NCI-H524 treated with DMSO at 0.1 percent for 48 hours (cell line): ENCODE data around the gene TEX50.
"Not testable (repeated sequence)": the region's sequence is repeated elsewhere in the genome, so short reads cannot be mapped to it uniquely, and the experiment has no call there.

ENCODE experiments used
- DNase-seq: peaks from one replicate; lab custom pipeline; 2025; lab: John Stamatoyannopoulos, UW

TEX50 gene, protein sequence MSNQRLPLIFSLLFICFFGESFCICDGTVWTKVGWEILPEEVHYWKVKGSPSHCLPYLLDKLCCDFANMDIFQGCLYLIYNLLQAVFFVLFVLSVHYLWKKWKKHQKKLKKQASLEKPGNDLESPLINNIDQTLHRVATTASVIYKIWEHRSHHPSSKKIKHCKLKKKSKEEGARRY

GRCh38 chr1:173635116-173635515, at the start of gene TEX50:
TSS of gene TEX50 (plus strand) at chr1:173635338. CDS start at chr1:173635522, 184 bp downstream.
- DNase-seq = no peak

DNA sequence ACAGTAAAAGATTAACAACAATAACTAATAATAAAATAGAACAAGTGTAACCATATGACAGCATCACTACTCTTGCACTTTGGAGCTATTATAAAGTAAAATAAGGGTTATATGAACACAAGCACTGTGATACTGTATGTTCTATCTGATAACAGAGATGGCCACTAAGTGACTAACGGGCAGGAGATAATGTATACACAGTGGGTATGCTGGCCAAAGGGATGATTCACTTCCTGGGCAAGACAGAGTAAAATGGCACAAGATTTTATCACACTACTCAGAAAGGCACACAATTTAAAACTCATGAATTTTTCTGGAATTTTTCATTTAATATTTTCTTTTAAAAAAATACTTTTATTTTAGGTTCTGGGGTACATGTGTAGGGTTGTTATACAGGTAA, 44.6 kb upstream of the TEX50 start:
- no peak for DNase-seq

DNA sequence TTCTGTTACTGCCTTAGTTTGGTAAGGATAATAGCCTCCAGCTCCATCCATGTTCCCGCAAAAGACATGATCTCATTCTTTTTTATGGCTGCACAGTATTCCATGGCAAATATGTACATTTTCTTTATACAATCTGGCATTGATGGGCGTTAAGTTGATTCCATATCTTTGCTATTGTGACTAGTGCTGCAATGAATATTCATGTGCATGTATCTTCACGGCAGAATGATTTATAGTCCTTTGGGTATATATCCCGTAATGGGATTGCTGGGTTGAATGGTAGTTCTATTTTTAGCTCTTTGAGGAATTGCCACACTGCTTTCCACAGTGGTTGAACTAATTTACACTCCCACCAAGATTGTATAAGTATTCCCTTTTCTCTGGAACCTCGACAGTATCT, 44.0 kb upstream of the TEX50 start:
- not testable (repeated sequence) for DNase-seq

GRCh38 chr1:173596097-173596825, 38.9 kb upstream of the TEX50 start:
- no peak for DNase-seq

- no peak for DNase-seq
Observed at GRCh38 chr1:173601588-173601987, 33.5 kb upstream of the TEX50 start.

DNA sequence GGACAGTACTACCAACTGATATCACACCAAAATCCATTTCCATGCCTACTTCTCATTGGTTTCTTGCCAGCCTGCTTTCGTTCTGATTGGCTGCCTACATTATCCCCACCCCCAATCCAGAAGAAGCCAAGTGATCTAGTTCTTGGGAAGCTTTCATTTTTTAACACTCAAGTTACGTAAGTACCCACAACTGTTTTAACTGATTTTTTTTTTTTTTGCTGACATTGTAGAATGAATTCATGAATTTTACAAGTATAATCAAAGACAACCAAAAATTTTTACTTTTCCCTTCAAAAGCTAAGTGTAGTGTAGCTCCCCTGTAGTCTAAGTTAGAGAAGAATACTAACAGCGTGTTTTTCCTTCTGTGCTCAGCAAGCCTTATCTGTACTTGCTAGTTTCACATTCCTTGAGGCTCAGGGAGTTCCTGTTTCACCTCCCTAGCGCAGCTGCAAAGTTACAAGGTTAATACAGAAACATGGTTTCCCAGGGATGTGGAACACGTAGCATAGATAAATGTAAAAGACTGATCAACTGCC, 32.0 kb upstream of the TEX50 start, which contains the start of gene SLC9C2:
Gene SLC9C2, minus strand, starts transcription at position 17 of the 536 bp plus-strand sequence. CDS start 1,296 bp downstream, outside the sequence.
- DNase-seq = no peak

DNA sequence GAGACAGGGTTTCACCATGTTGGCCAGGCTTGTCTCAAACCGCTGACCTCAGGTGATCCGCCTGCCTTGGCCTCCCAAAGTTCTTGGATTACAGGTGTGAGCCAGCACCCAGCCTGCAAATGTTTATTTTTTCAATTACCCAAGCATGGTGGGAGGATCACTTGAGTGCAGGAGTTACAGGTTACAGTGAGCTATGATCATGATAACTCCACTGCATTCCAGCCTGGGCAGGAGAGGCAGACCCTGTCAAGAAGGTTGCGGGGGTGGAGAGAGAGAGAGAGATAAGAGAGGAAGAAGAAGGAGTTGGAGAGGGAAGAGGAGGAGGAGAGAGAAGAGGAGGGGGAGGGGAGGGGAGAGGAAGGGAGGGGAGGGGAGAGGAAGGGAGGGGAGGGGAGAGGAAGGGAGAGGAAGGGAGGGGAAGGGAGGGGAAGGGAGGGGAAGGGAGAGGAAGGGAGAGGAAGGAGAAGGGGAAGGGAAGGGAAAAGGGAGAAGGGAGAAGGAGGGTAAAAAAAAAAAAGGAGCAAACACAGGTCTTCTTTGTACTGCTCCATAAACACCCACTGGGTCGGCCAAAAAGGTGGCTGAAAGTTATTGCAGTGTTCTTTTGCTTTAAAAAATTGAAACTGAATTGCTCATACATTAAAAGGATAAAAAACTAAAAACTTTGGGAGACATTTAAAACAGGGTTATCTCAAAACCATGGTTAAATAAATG, 26.5 kb upstream of the TEX50 start:
- DNase-seq = no peak

DNA sequence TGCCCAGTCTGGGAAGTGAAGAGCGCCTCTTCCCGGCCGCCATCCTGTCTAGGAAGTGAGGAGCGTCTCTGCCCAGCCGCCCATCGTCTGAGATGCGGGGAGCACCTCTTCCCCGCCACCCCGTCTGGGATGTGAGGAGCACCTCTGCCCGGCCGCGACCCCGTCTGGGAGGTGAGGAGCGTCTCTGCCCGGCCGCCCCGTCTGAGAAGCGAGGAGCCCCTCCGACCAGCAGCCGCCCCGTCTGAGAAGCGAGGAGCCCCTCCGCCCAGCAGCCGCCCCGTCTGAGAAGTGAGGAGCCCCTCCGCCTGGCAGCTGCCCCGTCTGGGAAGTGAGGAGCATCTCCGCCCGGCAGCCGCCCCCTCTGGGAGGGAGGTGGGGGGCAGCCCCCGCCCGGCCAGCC, 22.1 kb upstream of the TEX50 start:
- DNase-seq = not testable (repeated sequence)

DNA sequence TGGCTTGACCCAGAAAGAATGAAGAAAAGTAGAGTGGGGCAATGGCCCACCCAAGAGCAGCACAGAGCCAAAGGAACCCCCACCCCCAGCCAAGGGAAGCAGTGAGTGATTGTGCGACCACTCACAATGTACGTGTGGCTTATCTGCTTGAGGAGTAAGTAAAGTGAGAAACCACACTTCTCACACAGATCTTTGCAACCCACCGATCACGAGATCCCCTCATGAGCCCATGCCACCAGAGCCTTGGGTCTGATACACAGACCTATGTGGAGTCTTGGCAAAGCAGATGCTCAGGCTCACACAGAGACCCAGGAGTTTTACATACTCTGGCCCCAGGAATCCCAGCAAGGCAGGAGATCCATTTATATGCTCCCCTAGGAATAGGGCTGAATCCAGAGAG, 18.3 kb upstream of the TEX50 start:
- no peak for DNase-seq

GRCh38 chr1:173627269-173627668, 7.9 kb upstream of the TEX50 start:
- no peak for DNase-seq

DNA sequence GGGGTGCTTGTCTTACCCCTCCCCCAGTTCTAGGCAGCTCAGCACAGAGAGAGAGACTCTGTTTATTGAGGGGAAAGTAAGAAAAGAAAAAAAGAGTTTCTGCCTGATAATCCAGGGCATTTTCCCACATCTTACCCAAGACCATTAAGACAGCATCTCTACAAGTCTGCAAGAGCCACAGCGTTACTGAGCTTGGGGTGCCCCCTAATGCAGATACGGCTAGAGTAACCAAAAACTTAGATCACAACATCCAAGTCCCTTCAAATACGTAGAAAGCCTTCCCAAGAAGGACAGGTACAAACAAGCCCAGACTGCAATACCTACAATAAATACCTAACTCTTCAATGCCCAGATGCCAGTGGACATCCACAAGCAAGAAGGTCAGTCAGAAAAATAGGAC, 6.2 kb upstream of the TEX50 start:
- no peak for DNase-seq

- DNase-seq = not testable (repeated sequence)
Observed at GRCh38 chr1:173637236-173638042, 2.3 kb downstream of the TEX50 start.

GRCh38 chr1:173638043-173639021, 3.2 kb downstream of the TEX50 start:
- DNase-seq = no peak

- no peak for DNase-seq
Observed at GRCh38 chr1:173639102-173639501, 4.0 kb downstream of the TEX50 start.

GRCh38 chr1:173642450-173643139, 7.5 kb downstream of the TEX50 start:
- DNase-seq = not testable (repeated sequence)

DNA sequence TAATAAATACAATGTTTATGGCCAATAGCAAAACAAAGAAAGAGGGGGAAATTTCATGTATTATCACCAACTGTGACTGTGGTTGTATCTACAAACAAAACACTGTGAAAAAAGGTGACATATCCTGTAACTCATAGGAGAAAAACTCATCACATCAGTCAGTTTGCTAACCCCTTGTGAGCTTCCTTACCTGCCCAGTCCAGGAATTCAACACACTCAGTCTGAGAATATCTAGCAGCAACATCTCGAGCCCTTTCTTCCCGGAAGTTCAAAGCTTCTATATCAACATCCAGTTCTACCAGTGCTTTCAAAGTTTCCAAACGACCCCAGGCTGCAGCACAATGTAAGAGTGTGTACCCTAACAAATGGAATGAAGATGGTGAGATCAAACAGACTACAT, 11.5 kb downstream of the TEX50 start:
- DNase-seq = no peak

GRCh38 chr1:173648880-173649605, 13.9 kb downstream of the TEX50 start:
- DNase-seq = no peak

DNA sequence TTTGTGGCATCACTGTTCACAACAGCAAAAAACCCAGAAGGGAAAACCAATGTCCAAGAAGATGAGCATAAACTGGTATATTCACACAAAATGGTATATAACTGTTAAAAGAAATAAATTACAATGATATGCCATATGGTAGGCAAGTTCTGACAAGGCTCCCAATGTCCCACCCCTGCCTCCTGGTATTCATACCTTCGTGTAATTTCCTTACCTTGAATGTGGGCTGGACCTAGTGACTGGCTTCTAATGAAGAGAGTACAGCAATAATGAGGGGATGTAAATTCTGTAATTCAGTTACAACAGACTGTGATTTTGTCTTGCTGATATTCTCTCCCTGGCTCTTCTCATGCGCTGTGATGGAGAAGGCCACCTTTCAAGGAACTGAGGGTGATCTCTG, 25.2 kb downstream of the TEX50 start:
- no peak for DNase-seq

GRCh38 chr1:173661271-173661670, 26.1 kb downstream of the TEX50 start:
- DNase-seq = no peak
